Liver (tissue), 9 donors: ENCODE results near the gene LYZL1. TPM values are rescaled to one million over a fixed set of nuclear protein-coding genes. Genes with fewer than 3 reads are reported as not detected.

ENCODE experiments used
- DNase-seq: peaks from one replicate; pipeline ENCODE4 v3.0.0-alpha.2; 2017; ENCODE audit warnings: low spot score
- H3K27ac ChIP-seq, 2 donors: one replicate each; pipeline ENCODE4 v1.7.0; 2013; ENCODE audit warnings: inconsistent platforms in 2 of 2, low read length in 2 of 2, control low read depth in 1 of 2, low read depth in 1 of 2, mild to moderate bottlenecking in 1 of 2
- H3K27me3 ChIP-seq, 4 donors: one replicate each; pipeline versions ENCODE4 v1.6.1 to v1.7.0; 2013; ENCODE audit warnings: low read length in 3 of 4, inconsistent platforms in 1 of 4, mild to moderate bottlenecking in 1 of 4, moderate library complexity in 1 of 4; ENCODE audit not compliant: control insufficient read depth in 4 of 4, insufficient read depth in 4 of 4
- H3K36me3 ChIP-seq, 4 donors: one replicate each; pipeline versions ENCODE4 v1.6.1 to v1.7.0; 2013; ENCODE audit warnings: low read length in 3 of 4, mild to moderate bottlenecking in 3 of 4, low read depth in 1 of 4, moderate library complexity in 1 of 4; ENCODE audit not compliant: control insufficient read depth in 4 of 4, insufficient read depth in 3 of 4
- H3K4me1 ChIP-seq, 4 donors: one replicate each; pipeline versions ENCODE4 v1.6.1 to v1.7.0; 2013; ENCODE audit warnings: low read length in 3 of 4, mild to moderate bottlenecking in 3 of 4, moderate library complexity in 1 of 4; ENCODE audit not compliant: control insufficient read depth in 4 of 4, insufficient read depth in 4 of 4
- H3K4me3 ChIP-seq, 3 donors: one replicate each; pipeline versions ENCODE4 v1.6.1 to v1.7.0; 2013; ENCODE audit warnings: low read length in 3 of 3, control low read depth in 1 of 3, low read depth in 1 of 3, mild to moderate bottlenecking in 1 of 3
- H3K9ac ChIP-seq, 2 donors: one replicate each; pipeline ENCODE4 v1.7.0; 2013; ENCODE audit warnings: low read length in 2 of 2, mild to moderate bottlenecking in 2 of 2, moderate library complexity in 2 of 2, control low read depth in 1 of 2, low read depth in 1 of 2
- H3K9me3 ChIP-seq, 4 donors: one replicate each; pipeline versions ENCODE4 v1.6.1 to v1.7.0; 2013; ENCODE audit warnings: low read length in 3 of 4; ENCODE audit not compliant: control insufficient read depth in 4 of 4
- CTCF ChIP-seq: fragments of 150-350 bp; IDR thresholded peaks from 2 replicates; pipeline ENCODE4 v1.5.1; 2017; ENCODE audit warnings: improper control_type of control experiment, low read depth, low read length; ENCODE audit not compliant: missing input control
- EGR1 ChIP-seq, 2 donors: IDR thresholded peaks; 2 replicates each; pipeline ENCODE4 v1.6.1; 2016 to 2018; ENCODE audit warnings: antibody characterized with exemption in 2 of 2, low read depth in 2 of 2
- FOXA1 ChIP-seq: IDR thresholded peaks from 2 replicates; pipeline ENCODE4 v1.6.1; 2016; ENCODE audit warnings: antibody characterized with exemption
- FOXA2 ChIP-seq: IDR thresholded peaks from 2 replicates; pipeline ENCODE4 v1.6.1; 2016; ENCODE audit warnings: antibody characterized with exemption
- GABPA ChIP-seq, 2 donors: IDR thresholded peaks in 1 of 2; conservative IDR thresholded peaks in 1 of 2; 2 replicates each; pipeline ENCODE4 v1.6.1; 2016; ENCODE audit warnings: antibody characterized with exemption in 2 of 2, mild to moderate bottlenecking in 1 of 2, moderate library complexity in 1 of 2
- HNF4A ChIP-seq, 2 donors: conservative IDR thresholded peaks; 2 replicates each; pipeline ENCODE4 v1.6.1; 2016; ENCODE audit warnings: antibody characterized with exemption in 2 of 2, mild to moderate bottlenecking in 2 of 2
- HNF4G ChIP-seq: IDR thresholded peaks from 2 replicates; pipeline ENCODE4 v1.6.1; 2016; ENCODE audit warnings: antibody characterized with exemption
- JUND ChIP-seq, 2 donors: IDR thresholded peaks; 2 replicates each; pipeline ENCODE4 v1.6.1; 2016; ENCODE audit warnings: antibody characterized with exemption in 2 of 2
- MAX ChIP-seq: IDR thresholded peaks from 2 replicates; pipeline ENCODE4 v1.6.1; 2016; ENCODE audit warnings: antibody characterized with exemption
- NR2F2 ChIP-seq: IDR thresholded peaks from 2 replicates; pipeline ENCODE4 v1.6.1; 2016; ENCODE audit warnings: antibody characterized with exemption
- RAD21 ChIP-seq, 2 donors: IDR thresholded peaks; 2 replicates each; pipeline ENCODE4 v1.6.1; 2016; ENCODE audit warnings: antibody characterized with exemption in 2 of 2, mild to moderate bottlenecking in 2 of 2
- REST ChIP-seq: IDR thresholded peaks from 2 replicates; pipeline ENCODE4 v1.6.1; 2016; ENCODE audit warnings: antibody characterized with exemption, mild to moderate bottlenecking
- RXRA ChIP-seq, 2 donors: IDR thresholded peaks; 2 replicates each; pipeline ENCODE4 v1.6.1; 2017 to 2018; ENCODE audit warnings: antibody characterized with exemption in 2 of 2, mild to moderate bottlenecking in 1 of 2
- SP1 ChIP-seq: IDR thresholded peaks from 2 replicates; pipeline ENCODE4 v1.6.1; 2018; ENCODE audit warnings: antibody characterized with exemption, mild to moderate bottlenecking
- YY1 ChIP-seq: IDR thresholded peaks from 2 replicates; pipeline ENCODE4 v1.6.1; 2016; ENCODE audit warnings: antibody characterized with exemption, mild to moderate bottlenecking
- WGBS: extraction: QIAGEN DNeasy Blood & Tissue Kit; methylation state at CpG from one replicate; pipeline ENCODE4 v1.1.7; 2013; 5-methylcytosine and 5-hydroxymethylcytosine counted together
- polyA plus RNA-seq, 2 donors: library from polyadenylated mRNA; stranded (reverse) in 1 of 2; unstranded in 1 of 2; fragments of 200-250 nt in 1 of 2; fragments of >200 nt in 1 of 2; fragmentation: Nextera tagmentation in 1 of 2; extraction: Ambion mirVana in 1 of 2; gene quantifications; one replicate each; pipeline versions ENCODE4 v1.2.1 to v1.2.3, GENCODE V29; 2013 to 2015
- total RNA-seq, 2 donors: library from RNA; depleted of rRNA; stranded (reverse); fragments of >200 nt; gene quantifications; one replicate each; pipeline ENCODE4 v1.2.3, GENCODE V29; 2014
- donor health status: healthy.
- donor health status: healthy.
- donor health status: healthy.
- donor health status: healthy.
- donor health status: healthy.

Gene LYZL1
- total and polyA plus RNA-seq, 4 donors: not detected

- TF ChIP-seq NR2F2 (no peak), SP1 (no peak), REST (no peak), FOXA1 (no peak), CTCF (no peak), MAX (no peak)
- 96% methylated on average over 1 of the region's 1 CpG for WGBS
- H3K4me1 ChIP-seq: no peaks in the 10 kb centered on the region
These were observed 42.4 kb upstream of the LYZL1 start for GRCh38 chr10:29246449-29246848.

GRCh38 chr10:29248158-29248557 is 40.7 kb upstream of the LYZL1 start:
- no peak for DNase-seq
- Histone ChIP-seq H3K4me3 (no peak overlapping the region), H3K4me1 (no peaks in the 10 kb centered on the region), H3K9ac (no peak overlapping the region), H3K27ac (no peak overlapping the region), H3K36me3 (no peaks in the 10 kb centered on the region), H3K9me3 (no peaks in the 10 kb centered on the region), H3K27me3 (peaks cover 0 to 1% (median 0%) of the 10 kb centered on the region in 4 donors)
- TF ChIP-seq JUND (IDR thresholded peaks at IDR 0.05) (no peak), MAX (no peak), SP1 (no peak), HNF4A (conservative IDR thresholded peaks at IDR 0.05) (no peak), GABPA (IDR thresholded peaks at IDR 0.05 in 1 of 2, conservative IDR thresholded peaks at IDR 0.05 in 1 of 2) (no peak), RAD21 (IDR thresholded peaks at IDR 0.05) (no peak), HNF4G (no peak), RXRA (IDR thresholded peaks at IDR 0.05) (no peak), EGR1 (IDR thresholded peaks at IDR 0.05; ENCODE audit: low read depth in 2 of 2) (no peak)

More at GRCh38 chr10:29246449-29246848, 42.4 kb upstream of the LYZL1 start:
- Histone ChIP-seq H3K9ac (no peak overlapping the region), H3K36me3 (no peaks in the 10 kb centered on the region), H3K9me3 (no peaks in the 10 kb centered on the region), H3K27me3 (no peaks in the 10 kb centered on the region), H3K27ac (no peak overlapping the region), H3K4me3 (no peak overlapping the region)
- DNase-seq: no peak

GRCh38 chr10:29249018-29249417 is 39.9 kb upstream of the LYZL1 start:
- WGBS: 81% methylated on average over 5 of the region's 5 CpGs

More at GRCh38 chr10:29249018-29249417, 39.9 kb upstream of the LYZL1 start:
- H3K36me3 ChIP-seq: no peaks in the 10 kb centered on the region
- no peak for DNase-seq
- TF ChIP-seq HNF4G (no peak), CTCF (no peak), JUND (IDR thresholded peaks at IDR 0.05) (no peak), GABPA (IDR thresholded peaks at IDR 0.05 in 1 of 2, conservative IDR thresholded peaks at IDR 0.05 in 1 of 2) (no peak), SP1 (no peak), FOXA2 (no peak), YY1 (no peak)
- H3K4me1 ChIP-seq: no peaks in the 10 kb centered on the region
- no peak overlapping the region for H3K4me3 ChIP-seq
- no peak overlapping the region for H3K9ac ChIP-seq
- no peak overlapping the region for H3K27ac ChIP-seq
- H3K27me3 ChIP-seq: peaks cover 0 to 5% (median 0%) of the 10 kb centered on the region in 4 donors
- H3K9me3 ChIP-seq: no peaks in the 10 kb centered on the region
